Astrocyte (in vitro differentiated cells and primary cell): Measurements from ENCODE around the gene SLC37A1. TPM values are rescaled to one million over a fixed set of nuclear protein-coding genes. Genes with fewer than 3 reads are reported as not detected.

Experiments
- DNase-seq: peaks from one replicate; pipeline ENCODE4 v3.0.0-alpha.2; 2010; ENCODE audit warnings: low read depth
- FAIRE-seq: peaks from 2 replicates; lab custom pipeline; 2011; peaks lifted over from hg19 to GRCh38; lab: Jason Lieb, UNC
- H2AFZ ChIP-seq: 2 replicates; pipeline ENCODE4 v1.6.0; 2012; ENCODE audit warnings: low read depth, low read length, inconsistent platforms
- H3K27ac ChIP-seq: 2 replicates; pipeline ENCODE4 v1.5.1; 2011; ENCODE audit warnings: low read depth, low read length, inconsistent platforms
- H3K27me3 ChIP-seq: 2 replicates; pipeline ENCODE4 v1.6.0; 2011; ENCODE audit warnings: low read length, inconsistent platforms; ENCODE audit not compliant: insufficient read depth
- H3K36me3 ChIP-seq: 2 replicates; pipeline ENCODE4 v1.5.1; 2011; ENCODE audit warnings: low read length, inconsistent platforms; ENCODE audit not compliant: insufficient read depth
- H3K4me1 ChIP-seq: 2 replicates; pipeline ENCODE4 v1.5.1; 2011; ENCODE audit warnings: low read length, inconsistent platforms; ENCODE audit not compliant: insufficient read depth
- H3K4me2 ChIP-seq: 2 replicates; pipeline ENCODE4 v1.6.0; 2012; ENCODE audit warnings: low read length, inconsistent platforms
- H3K4me3 ChIP-seq: 2 replicates; pipeline ENCODE4 v1.5.1; 2011; ENCODE audit warnings: low read depth, mild to moderate bottlenecking, low read length, inconsistent platforms; ENCODE audit not compliant: insufficient read depth
- H3K79me2 ChIP-seq: 2 replicates; pipeline ENCODE4 v1.6.0; 2012; ENCODE audit warnings: mild to moderate bottlenecking, low read length, inconsistent platforms; ENCODE audit not compliant: insufficient read depth
- H3K9ac ChIP-seq: 2 replicates; pipeline ENCODE4 v1.6.0; 2012; ENCODE audit warnings: mild to moderate bottlenecking, low read length, inconsistent platforms
- H3K9me3 ChIP-seq: 2 replicates; pipeline ENCODE4 v1.5.1; 2012; ENCODE audit warnings: low read depth, mild to moderate bottlenecking, low read length, inconsistent platforms; ENCODE audit not compliant: insufficient read depth
- H4K20me1 ChIP-seq: 2 replicates; pipeline ENCODE4 v1.6.0; 2012; ENCODE audit warnings: low read length, inconsistent platforms; ENCODE audit not compliant: insufficient read depth
- H3K27ac Mint-ChIP-seq: one replicate; pipeline ENCODE4 v1.8.0; 2021; ENCODE audit warnings: mild to moderate bottlenecking, mixed read lengths; ENCODE audit not compliant: unreplicated experiment
- H3K27me3 Mint-ChIP-seq: one replicate; pipeline ENCODE4 v1.8.0; 2021; ENCODE audit warnings: low read depth, mixed read lengths; ENCODE audit not compliant: unreplicated experiment
- H3K36me3 Mint-ChIP-seq: one replicate; pipeline ENCODE4 v1.8.0; 2021; ENCODE audit warnings: low read depth, mixed read lengths; ENCODE audit not compliant: unreplicated experiment
- H3K4me1 Mint-ChIP-seq: one replicate; pipeline ENCODE4 v1.8.0; 2021; ENCODE audit warnings: low read depth, mixed read lengths; ENCODE audit not compliant: unreplicated experiment
- H3K4me3 Mint-ChIP-seq: one replicate; pipeline ENCODE4 v1.8.0; 2021; ENCODE audit warnings: mild to moderate bottlenecking, moderate library complexity, mixed read lengths; ENCODE audit not compliant: unreplicated experiment
- H3K9me3 Mint-ChIP-seq: one replicate; pipeline ENCODE4 v1.8.0; 2021; ENCODE audit warnings: mild to moderate bottlenecking, mixed read lengths; ENCODE audit not compliant: unreplicated experiment
- CTCF ChIP-seq: IDR thresholded peaks from 2 replicates; pipeline ENCODE4 v1.5.1; 2011; ENCODE audit warnings: low read depth, mild to moderate bottlenecking, inconsistent platforms, low read length, moderate library complexity; ENCODE audit not compliant: insufficient read depth
- EZH2 ChIP-seq: IDR thresholded peaks from 2 replicates; pipeline ENCODE4 v1.6.1; 2012; ENCODE audit warnings: mild to moderate bottlenecking, low read length, inconsistent platforms; ENCODE audit not compliant: insufficient read depth
- total RNA-seq: library from RNA; stranded (reverse); gene quantifications from 2 replicates; pipeline ENCODE4 v1.2.1, GENCODE V29; 2021

The SLC37A1 gene
- total RNA-seq, 1 donor from 2014 or later = 6.9 TPM

GRCh38 chr21:42478504-42478903 is 35.1 kb upstream of the SLC37A1 start:
- no peaks in the 10 kb centered on the region for H3K27me3 Mint-ChIP-seq
- H3K4me2 ChIP-seq = no peak overlapping the region
- H3K27ac Mint-ChIP-seq = no peak overlapping the region
- no peak overlapping the region for H3K4me3 Mint-ChIP-seq
- peaks cover 3% of the 10 kb centered on the region for H3K9me3 Mint-ChIP-seq
- H3K4me1 Mint-ChIP-seq = peaks cover 19% of the 10 kb centered on the region
- H3K27me3 ChIP-seq = peaks cover 7% of the 10 kb centered on the region
- TF ChIP-seq CTCF (no peak), EZH2 (no peak)
- DNase-seq (no peak), FAIRE-seq (no peak)
- H3K36me3 Mint-ChIP-seq = no peaks in the 10 kb centered on the region
- no peaks in the 10 kb centered on the region for H3K9me3 ChIP-seq
- no peak overlapping the region for H3K4me3 ChIP-seq
- H3K27ac ChIP-seq = no peak overlapping the region
- H2AFZ ChIP-seq = no peak overlapping the region
- no peaks in the 10 kb centered on the region for H4K20me1 ChIP-seq
- no peaks in the 10 kb centered on the region for H3K36me3 ChIP-seq
- no peak overlapping the region for H3K9ac ChIP-seq
- H3K4me1 ChIP-seq = peaks cover 5% of the 10 kb centered on the region
- H3K79me2 ChIP-seq = no peaks in the 10 kb centered on the region

- TF ChIP-seq EZH2 (no peak), CTCF (no peak)
- Histone ChIP-seq H3K36me3 (no peaks in the 10 kb centered on the region), H3K9me3 (no peaks in the 10 kb centered on the region), H2AFZ (no peak overlapping the region), H3K27me3 (peaks cover 10% of the 10 kb centered on the region), H3K79me2 (no peaks in the 10 kb centered on the region), H3K9ac (no peak overlapping the region), H4K20me1 (no peaks in the 10 kb centered on the region), H3K4me2 (no peak overlapping the region), H3K27ac (no peak overlapping the region), H3K4me1 (no peaks in the 10 kb centered on the region), H3K4me3 (no peak overlapping the region)
- no peak overlapping the region for H3K4me3 Mint-ChIP-seq
- no peak overlapping the region for H3K27ac Mint-ChIP-seq
- H3K27me3 Mint-ChIP-seq = peaks cover 1% of the 10 kb centered on the region
- H3K9me3 Mint-ChIP-seq = peaks cover 3% of the 10 kb centered on the region
- no peaks in the 10 kb centered on the region for H3K36me3 Mint-ChIP-seq
- peaks cover 8% of the 10 kb centered on the region for H3K4me1 Mint-ChIP-seq
- no peak for DNase-seq
- FAIRE-seq = no peak
Measured at GRCh38 chr21:42479582-42479981, 34.1 kb upstream of the SLC37A1 start.

- FAIRE-seq = no peak
- H3K4me1 ChIP-seq = no peaks in the 10 kb centered on the region
Measured at GRCh38 chr21:42480736-42481135, 32.9 kb upstream of the SLC37A1 start.

More at GRCh38 chr21:42480736-42481135, 32.9 kb upstream of the SLC37A1 start:
- no peak for DNase-seq
- Mint-ChIP-seq H3K27me3 (peaks cover 7% of the 10 kb centered on the region), H3K27ac (no peak overlapping the region), H3K4me1 (peaks cover 2% of the 10 kb centered on the region), H3K9me3 (peaks cover 3% of the 10 kb centered on the region), H3K4me3 (no peak overlapping the region), H3K36me3 (no peaks in the 10 kb centered on the region)
- peaks cover 12% of the 10 kb centered on the region for H3K27me3 ChIP-seq
- H3K4me3 ChIP-seq = no peak overlapping the region
- no peaks in the 10 kb centered on the region for H3K36me3 ChIP-seq
- TF ChIP-seq CTCF (no peak), EZH2 (no peak)
- H3K9ac ChIP-seq = no peak overlapping the region
- H3K9me3 ChIP-seq = no peaks in the 10 kb centered on the region
- no peaks in the 10 kb centered on the region for H3K79me2 ChIP-seq
- no peaks in the 10 kb centered on the region for H4K20me1 ChIP-seq
- no peak overlapping the region for H3K4me2 ChIP-seq
- no peak overlapping the region for H3K27ac ChIP-seq
- no peak overlapping the region for H2AFZ ChIP-seq
